ENCODE measurements around the gene ZBTB16.

The ZBTB16 gene

GRCh38 chr11:114083391-114084252 lies 24.1 kb downstream of the ZBTB16 start:
- no peak for DNase-seq (ENCODE audit: low read depth)

GRCh38 chr11:114084414-114084813 lies 24.9 kb downstream of the ZBTB16 start:
- DNase-seq (ENCODE audit: low read depth) = no peak

GRCh38 chr11:114085965-114086793 lies 26.7 kb downstream of the ZBTB16 start:
- DNase-seq (ENCODE audit: low read depth) = no peak

- DNase-seq (ENCODE audit: low read depth) = no peak
Measured at GRCh38 chr11:114087025-114087424, 27.5 kb downstream of the ZBTB16 start.

- no peak for DNase-seq (ENCODE audit: low read depth)
Measured at GRCh38 chr11:114088216-114088615, 28.7 kb downstream of the ZBTB16 start.

- no peak for DNase-seq (ENCODE audit: low read depth)
Measured at GRCh38 chr11:114088836-114089235, 29.3 kb downstream of the ZBTB16 start.

- DNase-seq (ENCODE audit: low read depth) = no peak
Measured at GRCh38 chr11:114089748-114090147, 30.2 kb downstream of the ZBTB16 start.

GRCh38 chr11:114090225-114090910 lies 30.9 kb downstream of the ZBTB16 start:
- DNase-seq (ENCODE audit: low read depth) = no peak

GRCh38 chr11:114090976-114091375 lies 31.5 kb downstream of the ZBTB16 start:
- no peak for DNase-seq (ENCODE audit: low read depth)

GRCh38 chr11:114091516-114092397 lies 32.2 kb downstream of the ZBTB16 start:
- no peak for DNase-seq (ENCODE audit: low read depth)

- DNase-seq (ENCODE audit: low read depth) = no peak
Measured at GRCh38 chr11:114092478-114092877, 33.0 kb downstream of the ZBTB16 start.

- no peak for DNase-seq (ENCODE audit: low read depth)
Measured at GRCh38 chr11:114092953-114093352, 33.4 kb downstream of the ZBTB16 start.

GRCh38 chr11:114094516-114094915 lies 35.0 kb downstream of the ZBTB16 start:
- no peak for DNase-seq (ENCODE audit: low read depth)

- DNase-seq (ENCODE audit: low read depth) = no peak
Measured at GRCh38 chr11:114095899-114096298, 36.4 kb downstream of the ZBTB16 start.

GRCh38 chr11:114097832-114098231 lies 38.3 kb downstream of the ZBTB16 start:
- DNase-seq (ENCODE audit: low read depth) = no peak

- no peak for DNase-seq (ENCODE audit: low read depth)
Measured at GRCh38 chr11:114098927-114099326, 39.4 kb downstream of the ZBTB16 start.

- no peak for DNase-seq (ENCODE audit: low read depth)
Measured at GRCh38 chr11:114099392-114100178, 40.1 kb downstream of the ZBTB16 start.

- no peak for DNase-seq (ENCODE audit: low read depth)
Measured at GRCh38 chr11:114102993-114103896, 43.7 kb downstream of the ZBTB16 start.

- DNase-seq (ENCODE audit: low read depth) = no peak
Measured at GRCh38 chr11:114105611-114106010, 46.1 kb downstream of the ZBTB16 start.

GRCh38 chr11:114106047-114106446 lies 46.5 kb downstream of the ZBTB16 start:
- DNase-seq (ENCODE audit: low read depth) = no peak

All from stimulated activated CD8-positive, alpha-beta memory T cell treated with anti-CD3 and anti-CD28 coated beads, Interleukin-4, amount 100 ng/mL, for 24 hours (primary cell).